ENCODE results near the gene CLEC11A. TPM values are rescaled to one million over a fixed set of nuclear protein-coding genes. Genes with fewer than 3 reads are reported as not detected.

CLEC11A gene
- total and polyA plus RNA-seq, 9 of the 15 experiments (the other 6 are each of a cell fraction or from before 2014, with no cell fraction given): 0.39 to 43.9 (median 3.4) TPM

- no peak for TF ChIP-seq SAFB (IDR thresholded peaks at IDR 0.05; ENCODE audit: borderline replicate concordance, low read depth, low read length)
- no peak for TF ChIP-seq BACH1 (tag; IDR thresholded peaks at IDR 0.05)
- TF ChIP-seq ZNF143 (CRISPR knock-in tag; IDR thresholded peaks at IDR 0.05): no peak
- TF ChIP-seq ZBTB40 (IDR thresholded peaks at IDR 0.05): no peak
- no peak for TF ChIP-seq ZBTB40 (CRISPR knock-in tag; IDR thresholded peaks at IDR 0.05)
- TF ChIP-seq SP1 (CRISPR knock-in tag; IDR thresholded peaks at IDR 0.05): no peak
- no peak for TF ChIP-seq SREBF2 (CRISPR knock-in tag; IDR thresholded peaks at IDR 0.05)
- no peak for TF ChIP-seq UBTF (IDR thresholded peaks at IDR 0.05; ENCODE audit: borderline replicate concordance in 1 of 2, low read depth in 2 of 2, low read length in 2 of 2)
- TF ChIP-seq HDAC8 (tag; IDR thresholded peaks at IDR 0.05): no peak
- no peak for TF ChIP-seq ZFP30 (CRISPR knock-in tag; IDR thresholded peaks at IDR 0.05; ENCODE audit: borderline replicate concordance)
- TF ChIP-seq HNRNPK (IDR thresholded peaks at IDR 0.05; ENCODE audit: low read depth, low read length, poor library complexity, severe bottlenecking): no peak
- no peak for TF ChIP-seq MITF (IDR thresholded peaks at IDR 0.05)
- TF ChIP-seq FOS (IDR thresholded peaks at IDR 0.05; ENCODE audit: extremely low read depth, insufficient read length): no peak
Measured at GRCh38 chr19:50723735-50724521, 764 bp downstream of the CLEC11A start (continued).
